ENCODE measurements around the gene SCG3. TPM values are rescaled to one million over a fixed set of nuclear protein-coding genes. Genes with fewer than 3 reads are reported as not detected.

Gene SCG3
- polyA plus RNA-seq, 1 donor (not counting 4 experiments of a cell fraction or from before 2014, with no cell fraction given): not detected

- Histone ChIP-seq H3K27ac (ENCODE audit: control insufficient read depth, insufficient read depth, low read length) (no peak overlapping the region), H2AFZ (ENCODE audit: control insufficient read depth, low read length) (no peak overlapping the region), H3K4me3 (ENCODE audit: control insufficient read depth in 2 of 3, extremely low read depth in 1 of 3, insufficient read depth in 2 of 3, low read depth in 1 of 3, low read length in 3 of 3) (no peak overlapping the region), H3K9me3 (ENCODE audit: control insufficient read depth, low read depth, low read length) (no peaks in the 10 kb centered on the region), H3K9ac (ENCODE audit: control insufficient read depth, extremely low read depth, insufficient read depth, low read length) (no peak overlapping the region), H3K27me3 (ENCODE audit: control insufficient read depth, extremely low read depth, insufficient read depth, low read length) (no peaks in the 10 kb centered on the region), H3K79me2 (ENCODE audit: control insufficient read depth, insufficient read depth, low read length) (no peaks in the 10 kb centered on the region), H3K9me1 (ENCODE audit: control insufficient read depth, extremely low read depth, insufficient read depth, low read length) (no peaks in the 10 kb centered on the region), H3K4me2 (ENCODE audit: control insufficient read depth, extremely low read depth, insufficient read depth, low read depth, low read length) (no peak overlapping the region), H3K36me3 (ENCODE audit: control insufficient read depth in 2 of 2, extremely low read depth in 1 of 2, insufficient read depth in 2 of 2, low read length in 2 of 2) (no peaks in the 10 kb centered on the region), H3K4me1 (ENCODE audit: control insufficient read depth, extremely low read depth, insufficient read depth, low read length) (peaks cover 7% of the 10 kb centered on the region), H4K20me1 (ENCODE audit: control insufficient read depth, extremely low read depth, insufficient read depth, low read length) (no peaks in the 10 kb centered on the region)
- DNase-seq (ENCODE audit: low read depth, low spot score) (no peak), FAIRE-seq (no peak)
- no peak for TF ChIP-seq EZH2 (IDR thresholded peaks at IDR 0.05; ENCODE audit: low read length)
- TF ChIP-seq, protein P1, sequence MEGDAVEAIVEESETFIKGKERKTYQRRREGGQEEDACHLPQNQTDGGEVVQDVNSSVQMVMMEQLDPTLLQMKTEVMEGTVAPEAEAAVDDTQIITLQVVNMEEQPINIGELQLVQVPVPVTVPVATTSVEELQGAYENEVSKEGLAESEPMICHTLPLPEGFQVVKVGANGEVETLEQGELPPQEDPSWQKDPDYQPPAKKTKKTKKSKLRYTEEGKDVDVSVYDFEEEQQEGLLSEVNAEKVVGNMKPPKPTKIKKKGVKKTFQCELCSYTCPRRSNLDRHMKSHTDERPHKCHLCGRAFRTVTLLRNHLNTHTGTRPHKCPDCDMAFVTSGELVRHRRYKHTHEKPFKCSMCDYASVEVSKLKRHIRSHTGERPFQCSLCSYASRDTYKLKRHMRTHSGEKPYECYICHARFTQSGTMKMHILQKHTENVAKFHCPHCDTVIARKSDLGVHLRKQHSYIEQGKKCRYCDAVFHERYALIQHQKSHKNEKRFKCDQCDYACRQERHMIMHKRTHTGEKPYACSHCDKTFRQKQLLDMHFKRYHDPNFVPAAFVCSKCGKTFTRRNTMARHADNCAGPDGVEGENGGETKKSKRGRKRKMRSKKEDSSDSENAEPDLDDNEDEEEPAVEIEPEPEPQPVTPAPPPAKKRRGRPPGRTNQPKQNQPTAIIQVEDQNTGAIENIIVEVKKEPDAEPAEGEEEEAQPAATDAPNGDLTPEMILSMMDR (optimal IDR thresholded peaks at IDR 0.05 in 1 of 3, IDR thresholded peaks at IDR 0.05 in 1 of 3, conservative IDR thresholded peaks at IDR 0.05 in 1 of 3; ENCODE audit: extremely low read depth in 1 of 3, insufficient read depth in 2 of 3, low read length in 3 of 3): no peak
- dilution Hi-C loops (cut with MboI; ENCODE audit: extremely low pct_ligation_motif_present, low sequenced_read_pairs): no loop called here
Measured at GRCh38 chr15:51721199-51721960, 40.1 kb downstream of the SCG3 start.

DNA sequence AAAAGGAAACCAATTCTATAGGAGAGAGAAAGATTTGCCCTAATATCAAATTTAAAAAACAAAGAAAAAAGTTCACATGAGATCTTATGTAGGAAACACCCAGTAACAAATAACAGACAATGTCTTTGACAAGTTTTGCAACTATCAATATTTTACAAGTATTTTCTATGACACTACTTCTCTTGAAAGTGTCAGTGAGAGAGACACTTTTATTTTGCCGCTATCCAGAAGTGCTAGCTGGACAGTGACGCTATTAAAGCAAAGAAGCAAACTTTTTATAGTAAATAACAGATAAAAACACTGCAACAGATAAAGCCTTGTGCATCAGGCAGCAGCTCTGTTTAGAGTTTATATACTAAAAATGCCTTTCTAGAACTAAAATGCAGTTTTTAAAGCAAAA lies 42.9 kb downstream of the SCG3 start:
- Histone ChIP-seq H3K36me3 (ENCODE audit: control insufficient read depth in 2 of 2, extremely low read depth in 1 of 2, insufficient read depth in 2 of 2, low read length in 2 of 2) (no peaks in the 10 kb centered on the region), H3K27me3 (ENCODE audit: control insufficient read depth, extremely low read depth, insufficient read depth, low read length) (no peaks in the 10 kb centered on the region), H3K27ac (ENCODE audit: control insufficient read depth, insufficient read depth, low read length) (no peak overlapping the region), H2AFZ (ENCODE audit: control insufficient read depth, low read length) (no peak overlapping the region), H3K9ac (ENCODE audit: control insufficient read depth, extremely low read depth, insufficient read depth, low read length) (no peak overlapping the region), H3K4me2 (ENCODE audit: control insufficient read depth, extremely low read depth, insufficient read depth, low read depth, low read length) (no peak overlapping the region), H3K9me3 (ENCODE audit: control insufficient read depth, low read depth, low read length) (no peaks in the 10 kb centered on the region), H4K20me1 (ENCODE audit: control insufficient read depth, extremely low read depth, insufficient read depth, low read length) (no peaks in the 10 kb centered on the region), H3K4me3 (ENCODE audit: control insufficient read depth in 2 of 3, extremely low read depth in 1 of 3, insufficient read depth in 2 of 3, low read depth in 1 of 3, low read length in 3 of 3) (no peak overlapping the region), H3K79me2 (ENCODE audit: control insufficient read depth, insufficient read depth, low read length) (no peaks in the 10 kb centered on the region), H3K9me1 (ENCODE audit: control insufficient read depth, extremely low read depth, insufficient read depth, low read length) (peaks cover 3% of the 10 kb centered on the region), H3K4me1 (ENCODE audit: control insufficient read depth, extremely low read depth, insufficient read depth, low read length) (peaks cover 18% of the 10 kb centered on the region)
- dilution Hi-C loops (cut with MboI; ENCODE audit: extremely low pct_ligation_motif_present, low sequenced_read_pairs): no loop called here
- TF ChIP-seq, protein P1 (optimal IDR thresholded peaks at IDR 0.05 in 1 of 3, IDR thresholded peaks at IDR 0.05 in 1 of 3, conservative IDR thresholded peaks at IDR 0.05 in 1 of 3; ENCODE audit: extremely low read depth in 1 of 3, insufficient read depth in 2 of 3, low read length in 3 of 3): no peak
- TF ChIP-seq EZH2 (IDR thresholded peaks at IDR 0.05; ENCODE audit: low read length): no peak
- DNase-seq (ENCODE audit: low read depth, low spot score) (no peak), FAIRE-seq (no peak)
